GM23338 (cell line): ENCODE data around the gene CDX1. TPM values are rescaled to one million over a fixed set of nuclear protein-coding genes. Genes with fewer than 3 reads are reported as not detected.
A peak's percentile ranks its signal among the peaks of the same experiment; 100 is the strongest.

ENCODE experiments used
- ATAC-seq: fragments of 200-7000 bp; cut with Tn5 transposase; 3 replicates; pipeline ENCODE4 v1.9.1; 2020
- DNase-seq: peaks from one replicate; pipeline ENCODE4 v3.0.0-alpha.2; 2015; ENCODE audit warnings: low spot score
- H2AFZ ChIP-seq: fragments of 200-600 bp; sonication (generic); 2 replicates; pipeline ENCODE4 v1.8.0; 2016; ENCODE audit warnings: antibody characterized with exemption, mild to moderate bottlenecking, moderate library complexity
- H3F3A ChIP-seq: fragments of 200-600 bp; sonication (generic); replicated peaks from 2 replicates; pipeline ENCODE4 v1.8.0; 2017; ENCODE audit warnings: antibody characterized with exemption, mixed run types, low read depth
- H3K27ac ChIP-seq: fragments of 200-600 bp; sonication (generic); 2 replicates; pipeline ENCODE4 v1.6.1; 2016; ENCODE audit warnings: low read depth
- H3K27me3 ChIP-seq: fragments of 200-600 bp; sonication (generic); 2 replicates; pipeline ENCODE4 v1.8.0; 2016; ENCODE audit warnings: mild to moderate bottlenecking, mixed run types, moderate library complexity; ENCODE audit not compliant: insufficient read depth
- H3K36me3 ChIP-seq: fragments of 200-600 bp; sonication (generic); 2 replicates; pipeline ENCODE4 v1.8.0; 2016; ENCODE audit warnings: mild to moderate bottlenecking; ENCODE audit not compliant: insufficient read depth
- H3K4me1 ChIP-seq: fragments of 200-600 bp; sonication (generic); 2 replicates; pipeline ENCODE4 v1.8.0; 2016; ENCODE audit warnings: mild to moderate bottlenecking, moderate library complexity; ENCODE audit not compliant: insufficient read depth
- H3K4me2 ChIP-seq: fragments of 200-600 bp; sonication (generic); 2 replicates; pipeline ENCODE4 v1.7.1; 2017; ENCODE audit warnings: mixed run types
- H3K4me3 ChIP-seq: fragments of 200-600 bp; sonication (generic); 2 replicates; pipeline ENCODE4 v1.6.1; 2016; ENCODE audit warnings: mixed run types
- H3K79me2 ChIP-seq: fragments of 200-600 bp; sonication (generic); replicated peaks from 2 replicates; pipeline ENCODE4 v1.8.0; 2017; ENCODE audit warnings: mild to moderate bottlenecking; ENCODE audit not compliant: insufficient read depth
- H3K9me2 ChIP-seq: fragments of 200-600 bp; sonication (generic); 2 replicates; pipeline ENCODE4 v1.8.0; 2017; ENCODE audit not compliant: insufficient read depth
- H4K20me1 ChIP-seq: fragments of 200-600 bp; sonication (generic); replicated peaks from 2 replicates; pipeline ENCODE4 v1.8.0; 2017; ENCODE audit warnings: mild to moderate bottlenecking; ENCODE audit not compliant: insufficient read depth
- H3K27ac Mint-ChIP-seq: 2 replicates; pipeline ENCODE4 v1.8.0; 2020; ENCODE audit warnings: inconsistent platforms, mild to moderate bottlenecking, moderate library complexity, mixed read lengths
- H3K27me3 Mint-ChIP-seq: 3 replicates; pipeline ENCODE4 v1.8.0; 2022; ENCODE audit warnings: low read depth, mild to moderate bottlenecking, moderate library complexity, mixed read lengths, inconsistent platforms; ENCODE audit not compliant: insufficient read depth, poor library complexity
- H3K36me3 Mint-ChIP-seq: 3 replicates; pipeline ENCODE4 v1.8.0; 2021; ENCODE audit warnings: low read depth, mild to moderate bottlenecking, inconsistent platforms, moderate library complexity, mixed read lengths
- H3K4me1 Mint-ChIP-seq: 3 replicates; pipeline ENCODE4 v1.8.0; 2020; ENCODE audit warnings: mild to moderate bottlenecking, inconsistent platforms, mixed read lengths
- H3K4me3 Mint-ChIP-seq: 3 replicates; pipeline ENCODE4 v1.8.0; 2021; ENCODE audit warnings: moderate library complexity, mild to moderate bottlenecking, inconsistent platforms, mixed read lengths
- H3K9me3 Mint-ChIP-seq: 3 replicates; pipeline ENCODE4 v1.8.0; 2020; ENCODE audit warnings: moderate library complexity, mild to moderate bottlenecking, inconsistent platforms, mixed read lengths
- CREB1 ChIP-seq: fragments of 250-450 bp; sonication (Bioruptor Pico); IDR thresholded peaks from 2 replicates; pipeline ENCODE4 v1.5.0; 2020; ENCODE audit warnings: low read depth, mild to moderate bottlenecking, moderate library complexity
- EZH2 ChIP-seq: fragments of 200-600 bp; sonication (generic); IDR thresholded peaks from one replicate; pipeline ENCODE4 v1.8.0; 2017; ENCODE audit warnings: antibody characterized with exemption, mild to moderate bottlenecking, low read depth; ENCODE audit not compliant: unreplicated experiment
- NANOG ChIP-seq: IDR thresholded peaks from 2 replicates; pipeline ENCODE4 v1.6.1; 2016; ENCODE audit warnings: antibody characterized with exemption, borderline replicate concordance
- POLR2AphosphoS5 ChIP-seq: IDR thresholded peaks from 2 replicates; pipeline ENCODE4 v1.6.1; 2016; ENCODE audit warnings: antibody characterized with exemption, low read depth
- ZNF114 ChIP-seq: fragments of 250-450 bp; sonication (Bioruptor Pico); IDR thresholded peaks from 2 replicates; pipeline ENCODE4 v1.5.0; 2020; ENCODE audit warnings: mild to moderate bottlenecking, moderate library complexity
- polyA plus RNA-seq: library from polyadenylated mRNA; unstranded; fragments of >200 nt; fragmentation: Nextera tagmentation; extraction: Ambion mirVana; gene quantifications from 2 replicates; pipeline ENCODE4 v1.2.1, GENCODE V29; 2016
- total RNA-seq: library from RNA; depleted of rRNA; stranded (reverse); fragments of >200 nt; shearing (Covaris generic); gene quantifications from 2 replicates; pipeline ENCODE4 v1.2.3, GENCODE V29; 2014
- TF ChIP-seq, protein P1 (sequence below), 2 experiments: fragments of 200-600 bp in 1 of 2; sonication (generic) in 1 of 2; conservative IDR thresholded peaks; 2 replicates each; pipeline versions ENCODE4 v1.5.1 to v1.6.1; 2016 to 2017; ENCODE audit warnings: antibody characterized with exemption in 2 of 2, low read depth in 2 of 2, mild to moderate bottlenecking in 2 of 2, moderate library complexity in 1 of 2
- TF ChIP-seq, protein P2 (sequence below): fragments of 250-450 bp; sonication (Bioruptor Pico); IDR thresholded peaks from 2 replicates; pipeline ENCODE4 v1.5.0; 2020; ENCODE audit warnings: mild to moderate bottlenecking, moderate library complexity

Gene CDX1
- total and polyA plus RNA-seq, 2 experiments from 2014 or later = not detected

DNA sequence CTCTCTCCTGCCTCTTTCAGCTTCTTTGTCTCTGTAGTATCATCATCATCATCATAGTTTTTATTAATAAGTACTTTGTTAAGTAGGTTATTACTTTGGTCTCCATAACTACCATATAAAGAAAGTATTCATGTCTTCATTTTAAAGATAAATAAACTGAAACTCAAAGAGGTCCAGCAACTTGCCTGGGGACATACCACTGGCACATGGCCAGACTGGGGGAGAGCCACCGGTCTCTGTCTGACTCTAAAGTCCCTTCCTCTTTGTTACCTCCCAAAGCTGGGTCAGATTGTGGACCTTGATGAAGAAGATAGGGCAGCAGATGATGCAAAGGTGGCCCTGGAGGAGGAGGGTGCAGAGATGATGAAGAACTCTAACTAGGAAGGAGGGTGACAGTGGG is 8.5 kb downstream of the CDX1 start:
- Histone ChIP-seq H3K4me1 (no peaks in the 10 kb centered on the region), H3K27me3 (peaks cover 12% of the 10 kb centered on the region), H2AFZ (0 out of 2 replicates have a peak overlapping the region, but pooled peaks have one; percentile 38), H3K4me3 (no peak overlapping the region), H3K27ac (no peak overlapping the region), H3K79me2 (no peaks in the 10 kb centered on the region), H3K4me2 (no peak overlapping the region), H3K36me3 (no peaks in the 10 kb centered on the region), H3F3A (no peaks in the 10 kb centered on the region), H4K20me1 (no peaks in the 10 kb centered on the region), H3K9me2 (no peaks in the 10 kb centered on the region)
- Mint-ChIP-seq H3K36me3 (no peaks in the 10 kb centered on the region), H3K27me3 (peaks cover 29% of the 10 kb centered on the region), H3K4me3 (no peak overlapping the region), H3K27ac (no peak overlapping the region), H3K9me3 (peaks cover 2% of the 10 kb centered on the region; the same call in 1 of the 3 replicates), H3K4me1 (peaks cover 7% of the 10 kb centered on the region; the same call in 2 of the 3 replicates)
- TF ChIP-seq, protein P1, sequence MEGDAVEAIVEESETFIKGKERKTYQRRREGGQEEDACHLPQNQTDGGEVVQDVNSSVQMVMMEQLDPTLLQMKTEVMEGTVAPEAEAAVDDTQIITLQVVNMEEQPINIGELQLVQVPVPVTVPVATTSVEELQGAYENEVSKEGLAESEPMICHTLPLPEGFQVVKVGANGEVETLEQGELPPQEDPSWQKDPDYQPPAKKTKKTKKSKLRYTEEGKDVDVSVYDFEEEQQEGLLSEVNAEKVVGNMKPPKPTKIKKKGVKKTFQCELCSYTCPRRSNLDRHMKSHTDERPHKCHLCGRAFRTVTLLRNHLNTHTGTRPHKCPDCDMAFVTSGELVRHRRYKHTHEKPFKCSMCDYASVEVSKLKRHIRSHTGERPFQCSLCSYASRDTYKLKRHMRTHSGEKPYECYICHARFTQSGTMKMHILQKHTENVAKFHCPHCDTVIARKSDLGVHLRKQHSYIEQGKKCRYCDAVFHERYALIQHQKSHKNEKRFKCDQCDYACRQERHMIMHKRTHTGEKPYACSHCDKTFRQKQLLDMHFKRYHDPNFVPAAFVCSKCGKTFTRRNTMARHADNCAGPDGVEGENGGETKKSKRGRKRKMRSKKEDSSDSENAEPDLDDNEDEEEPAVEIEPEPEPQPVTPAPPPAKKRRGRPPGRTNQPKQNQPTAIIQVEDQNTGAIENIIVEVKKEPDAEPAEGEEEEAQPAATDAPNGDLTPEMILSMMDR (conservative IDR thresholded peaks at IDR 0.05; ENCODE audit: low read depth in 2 of 2) = no peak
- no peak for TF ChIP-seq NANOG
- no peak for TF ChIP-seq EZH2
- TF ChIP-seq CREB1 = no peak
- TF ChIP-seq ZNF114 (CRISPR knock-in tag) = no peak
- TF ChIP-seq POLR2AphosphoS5 = no peak
- TF ChIP-seq, protein P2, sequence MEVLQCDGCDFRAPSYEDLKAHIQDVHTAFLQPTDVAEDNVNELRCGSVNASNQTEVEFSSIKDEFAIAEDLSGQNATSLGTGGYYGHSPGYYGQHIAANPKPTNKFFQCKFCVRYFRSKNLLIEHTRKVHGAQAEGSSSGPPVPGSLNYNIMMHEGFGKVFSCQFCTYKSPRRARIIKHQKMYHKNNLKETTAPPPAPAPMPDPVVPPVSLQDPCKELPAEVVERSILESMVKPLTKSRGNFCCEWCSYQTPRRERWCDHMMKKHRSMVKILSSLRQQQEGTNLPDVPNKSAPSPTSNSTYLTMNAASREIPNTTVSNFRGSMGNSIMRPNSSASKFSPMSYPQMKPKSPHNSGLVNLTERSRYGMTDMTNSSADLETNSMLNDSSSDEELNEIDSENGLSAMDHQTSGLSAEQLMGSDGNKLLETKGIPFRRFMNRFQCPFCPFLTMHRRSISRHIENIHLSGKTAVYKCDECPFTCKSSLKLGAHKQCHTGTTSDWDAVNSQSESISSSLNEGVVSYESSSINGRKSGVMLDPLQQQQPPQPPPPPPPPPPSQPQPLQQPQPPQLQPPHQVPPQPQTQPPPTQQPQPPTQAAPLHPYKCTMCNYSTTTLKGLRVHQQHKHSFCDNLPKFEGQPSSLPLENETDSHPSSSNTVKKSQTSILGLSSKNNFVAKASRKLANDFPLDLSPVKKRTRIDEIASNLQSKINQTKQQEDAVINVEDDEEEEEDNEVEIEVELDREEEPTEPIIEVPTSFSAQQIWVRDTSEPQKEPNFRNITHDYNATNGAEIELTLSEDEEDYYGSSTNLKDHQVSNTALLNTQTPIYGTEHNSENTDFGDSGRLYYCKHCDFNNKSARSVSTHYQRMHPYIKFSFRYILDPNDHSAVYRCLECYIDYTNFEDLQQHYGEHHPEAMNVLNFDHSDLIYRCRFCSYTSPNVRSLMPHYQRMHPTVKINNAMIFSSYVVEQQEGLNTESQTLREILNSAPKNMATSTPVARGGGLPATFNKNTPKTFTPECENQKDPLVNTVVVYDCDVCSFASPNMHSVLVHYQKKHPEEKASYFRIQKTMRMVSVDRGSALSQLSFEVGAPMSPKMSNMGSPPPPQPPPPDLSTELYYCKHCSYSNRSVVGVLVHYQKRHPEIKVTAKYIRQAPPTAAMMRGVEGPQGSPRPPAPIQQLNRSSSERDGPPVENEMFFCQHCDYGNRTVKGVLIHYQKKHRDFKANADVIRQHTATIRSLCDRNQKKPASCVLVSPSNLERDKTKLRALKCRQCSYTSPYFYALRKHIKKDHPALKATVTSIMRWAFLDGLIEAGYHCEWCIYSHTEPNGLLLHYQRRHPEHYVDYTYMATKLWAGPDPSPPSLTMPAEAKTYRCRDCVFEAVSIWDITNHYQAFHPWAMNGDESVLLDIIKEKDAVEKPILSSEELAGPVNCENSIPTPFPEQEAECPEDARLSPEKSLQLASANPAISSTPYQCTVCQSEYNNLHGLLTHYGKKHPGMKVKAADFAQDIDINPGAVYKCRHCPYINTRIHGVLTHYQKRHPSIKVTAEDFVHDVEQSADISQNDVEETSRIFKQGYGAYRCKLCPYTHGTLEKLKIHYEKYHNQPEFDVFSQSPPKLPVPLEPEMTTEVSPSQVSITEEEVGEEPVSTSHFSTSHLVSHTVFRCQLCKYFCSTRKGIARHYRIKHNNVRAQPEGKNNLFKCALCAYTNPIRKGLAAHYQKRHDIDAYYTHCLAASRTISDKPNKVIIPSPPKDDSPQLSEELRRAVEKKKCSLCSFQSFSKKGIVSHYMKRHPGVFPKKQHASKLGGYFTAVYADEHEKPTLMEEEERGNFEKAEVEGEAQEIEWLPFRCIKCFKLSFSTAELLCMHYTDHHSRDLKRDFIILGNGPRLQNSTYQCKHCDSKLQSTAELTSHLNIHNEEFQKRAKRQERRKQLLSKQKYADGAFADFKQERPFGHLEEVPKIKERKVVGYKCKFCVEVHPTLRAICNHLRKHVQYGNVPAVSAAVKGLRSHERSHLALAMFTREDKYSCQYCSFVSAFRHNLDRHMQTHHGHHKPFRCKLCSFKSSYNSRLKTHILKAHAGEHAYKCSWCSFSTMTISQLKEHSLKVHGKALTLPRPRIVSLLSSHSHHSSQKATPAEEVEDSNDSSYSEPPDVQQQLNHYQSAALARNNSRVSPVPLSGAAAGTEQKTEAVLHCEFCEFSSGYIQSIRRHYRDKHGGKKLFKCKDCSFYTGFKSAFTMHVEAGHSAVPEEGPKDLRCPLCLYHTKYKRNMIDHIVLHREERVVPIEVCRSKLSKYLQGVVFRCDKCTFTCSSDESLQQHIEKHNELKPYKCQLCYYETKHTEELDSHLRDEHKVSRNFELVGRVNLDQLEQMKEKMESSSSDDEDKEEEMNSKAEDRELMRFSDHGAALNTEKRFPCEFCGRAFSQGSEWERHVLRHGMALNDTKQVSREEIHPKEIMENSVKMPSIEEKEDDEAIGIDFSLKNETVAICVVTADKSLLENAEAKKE (CRISPR knock-in tag) = no peak
- ATAC-seq = no peak
- no peak for DNase-seq
